ENCODE measurements around the gene PALB2. TPM values are rescaled to one million over a fixed set of nuclear protein-coding genes. Genes with fewer than 3 reads are reported as not detected.
"Not testable (repeated sequence)": the region's sequence is repeated elsewhere in the genome, so short reads cannot be mapped to it uniquely, and the experiment has no call there.

Gene PALB2
- total and polyA plus RNA-seq, 2 experiments from 2014 or later = 24.2 to 34.0 TPM

GRCh38 chr16:23583271-23583670 lies 57.8 kb downstream of the PALB2 start:
- Histone ChIP-seq H4K20me1 (replicated peaks; ENCODE audit: insufficient read depth) (peaks cover 17% of the 10 kb centered on the region), H3K36me3 (ENCODE audit: insufficient read depth) (peaks cover 32% of the 10 kb centered on the region), H3K79me2 (replicated peaks; ENCODE audit: insufficient read depth) (peaks cover 24% of the 10 kb centered on the region)
- H3F3A ChIP-seq (replicated peaks; ENCODE audit: low read depth); DNase-seq (ENCODE audit: low spot score); H3K9me3 Mint-ChIP-seq; ATAC-seq; H2AFZ ChIP-seq; H3K4me1 Mint-ChIP-seq; H3K4me1 ChIP-seq (ENCODE audit: insufficient read depth); H3K27me3 Mint-ChIP-seq (ENCODE audit: insufficient read depth, low read depth, poor library complexity); H3K27me3 ChIP-seq (ENCODE audit: insufficient read depth); H3K27ac Mint-ChIP-seq; H3K9me2 ChIP-seq (ENCODE audit: insufficient read depth); H3K27ac ChIP-seq (ENCODE audit: low read depth); H3K4me3 ChIP-seq; H3K4me3 Mint-ChIP-seq; H3K4me2 ChIP-seq: not testable (repeated sequence)
- H3K36me3 Mint-ChIP-seq (ENCODE audit: low read depth) = peaks cover 70% of the 10 kb centered on the region

DNA sequence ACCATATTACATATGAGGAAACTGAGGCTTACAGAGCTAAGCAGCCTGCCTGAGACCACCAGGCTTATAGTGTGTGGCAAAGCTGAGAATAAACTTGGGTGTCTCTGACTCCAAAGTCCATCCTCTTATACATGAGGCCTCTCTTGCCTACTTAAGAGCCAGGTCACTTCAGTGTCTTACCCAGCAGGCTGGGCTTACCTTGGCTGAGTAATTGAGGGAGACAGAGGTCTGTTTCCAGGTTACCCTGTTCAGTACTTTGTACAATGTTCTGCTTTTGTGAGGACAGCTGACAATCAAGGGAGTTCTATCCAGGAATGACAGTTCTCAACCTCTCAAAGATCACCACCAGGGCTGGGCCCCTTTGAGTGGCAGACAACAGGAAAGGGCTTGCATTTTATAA lies 59.3 kb downstream of the PALB2 start:
- ATAC-seq = no peak
- Histone ChIP-seq H3K4me2 (no peak overlapping the region), H3F3A (replicated peaks; ENCODE audit: low read depth) (0 out of 2 replicates have a peak, but pooled peaks cover 7% of the 10 kb centered on the region), H3K27ac (ENCODE audit: low read depth) (no peak overlapping the region), H3K79me2 (replicated peaks; ENCODE audit: insufficient read depth) (peaks cover 10% of the 10 kb centered on the region), H3K4me3 (no peak overlapping the region), H3K36me3 (ENCODE audit: insufficient read depth) (peaks cover 28% of the 10 kb centered on the region), H2AFZ (no peak overlapping the region), H3K4me1 (ENCODE audit: insufficient read depth) (no peaks in the 10 kb centered on the region), H4K20me1 (replicated peaks; ENCODE audit: insufficient read depth) (peaks cover 17% of the 10 kb centered on the region), H3K27me3 (ENCODE audit: insufficient read depth) (no peaks in the 10 kb centered on the region), H3K9me2 (ENCODE audit: insufficient read depth) (no peaks in the 10 kb centered on the region)
- DNase-seq (ENCODE audit: low spot score) = no peak
- no peaks in the 10 kb centered on the region for H3K9me3 Mint-ChIP-seq
- H3K4me1 Mint-ChIP-seq = no peaks in the 10 kb centered on the region
- no peak overlapping the region for H3K27ac Mint-ChIP-seq
- H3K36me3 Mint-ChIP-seq (ENCODE audit: low read depth) = peaks cover 58% of the 10 kb centered on the region
- H3K4me3 Mint-ChIP-seq = no peak overlapping the region
- peaks cover 7% of the 10 kb centered on the region for H3K27me3 Mint-ChIP-seq (ENCODE audit: insufficient read depth, low read depth, poor library complexity)
- TF ChIP-seq EZH2phosphoT487 (IDR thresholded peaks at IDR 0.05; ENCODE audit: unreplicated experiment) (no peak), POLR2AphosphoS5 (IDR thresholded peaks at IDR 0.05; ENCODE audit: low read depth) (no peak), JUNB (IDR thresholded peaks at IDR 0.05; ENCODE audit: unreplicated experiment) (no peak), EZH2 (IDR thresholded peaks at IDR 0.05; ENCODE audit: low read depth, unreplicated experiment) (no peak), REST (IDR thresholded peaks at IDR 0.05; ENCODE audit: unreplicated experiment) (no peak), STAT1 (IDR thresholded peaks at IDR 0.05; ENCODE audit: unreplicated experiment) (no peak), ZNF114 (CRISPR knock-in tag; IDR thresholded peaks at IDR 0.05) (no peak), CREB1 (CRISPR knock-in tag; IDR thresholded peaks at IDR 0.05; ENCODE audit: low read depth) (no peak), ZNF462 (CRISPR knock-in tag; IDR thresholded peaks at IDR 0.05) (no peak), ETS1 (IDR thresholded peaks at IDR 0.05) (no peak), NANOG (IDR thresholded peaks at IDR 0.05; ENCODE audit: borderline replicate concordance) (no peak)

Data from GM23338 (cell line).